Gastroesophageal sphincter (tissue), 4 donors: ENCODE data around the gene VEPH1. TPM values are rescaled to one million over a fixed set of nuclear protein-coding genes. Genes with fewer than 3 reads are reported as not detected.

ENCODE experiments used
- ATAC-seq: fragments of 150-250 bp; one replicate; pipeline ENCODE4 v1.9.1; 2016; ENCODE audit warnings: mild to moderate bottlenecking, moderate library complexity
- H3K27ac ChIP-seq, 4 donors: fragments of 200-600 bp; sonication (generic) in 3 of 4; 1 replicate in 3 of 4; 2 replicates in 1 of 4; pipeline ENCODE4 v1.5.1; 2016 to 2019
- H3K27me3 ChIP-seq: fragments of 200-600 bp; sonication (generic); one replicate; pipeline ENCODE4 v1.5.1; 2019
- H3K36me3 ChIP-seq, 2 donors: fragments of 200-600 bp; sonication (generic); one replicate each; pipeline ENCODE4 v1.5.1; 2019; ENCODE audit warnings: control low read depth in 1 of 2
- H3K4me1 ChIP-seq, 3 donors: fragments of 200-600 bp; sonication (generic); 1 replicate in 2 of 3; 2 replicates in 1 of 3; pipeline ENCODE4 v1.5.1; 2016 to 2019; ENCODE audit warnings: control low read depth in 2 of 3
- H3K4me3 ChIP-seq, 2 donors: fragments of 200-600 bp; sonication (generic); one replicate each; pipeline ENCODE4 v1.5.1; 2019; ENCODE audit warnings: mild to moderate bottlenecking in 1 of 2, moderate library complexity in 1 of 2
- H3K9me3 ChIP-seq, 3 donors: fragments of 200-600 bp; sonication (generic); one replicate each; pipeline ENCODE4 v1.5.1; 2017 to 2019; ENCODE audit warnings: control low read depth in 2 of 3
- EP300 ChIP-seq: sonication (generic); formaldehyde crosslinking; IDR thresholded peaks from one replicate; pipeline ENCODE4 v1.6.1; 2017; ENCODE audit warnings: antibody characterized with exemption, mild to moderate bottlenecking
- POLR2A ChIP-seq, 2 donors: fragments of 450-650 bp; IDR thresholded peaks; one replicate each; pipeline ENCODE4 v1.6.1; 2017; ENCODE audit warnings: antibody characterized with exemption in 2 of 2, mild to moderate bottlenecking in 2 of 2, moderate library complexity in 1 of 2
- POLR2AphosphoS5 ChIP-seq: sonication (generic); formaldehyde crosslinking; IDR thresholded peaks from one replicate; pipeline ENCODE4 v1.6.1; 2017; ENCODE audit warnings: antibody characterized with exemption
- WGBS, 2 donors: methylation state at CpG; one replicate each; pipeline ENCODE4 v1.1.5; 2018; ENCODE audit warnings: low coverage in 1 of 2; 5-methylcytosine and 5-hydroxymethylcytosine counted together
- total RNA-seq, 4 donors: library from RNA; depleted of rRNA; stranded (reverse); fragments of >200 nt; gene quantifications; one replicate each; pipeline ENCODE4 v1.1.0, GENCODE V29; 2016
- TF ChIP-seq, protein P1 (sequence below), 4 experiments: fragments of 200-600 bp in 2 of 4; fragments of 450-650 bp in 2 of 4; sonication (generic) in 1 of 4; IDR thresholded peaks; one replicate each; pipeline ENCODE4 v1.5.1; 2017 to 2019; ENCODE audit warnings: antibody characterized with exemption in 4 of 4, mild to moderate bottlenecking in 2 of 4, moderate library complexity in 2 of 4

The VEPH1 gene
- total RNA-seq, 4 donors from 2014 or later: 0.62 to 2.3 (median 1.7) TPM

- Histone ChIP-seq H3K27ac (no peak overlapping the region), H3K27me3 (no peaks in the 10 kb centered on the region), H3K4me3 (no peak overlapping the region), H3K4me1 (no peaks in the 10 kb centered on the region), H3K9me3 (no peaks in the 10 kb centered on the region), H3K36me3 (no peaks in the 10 kb centered on the region)
- 73 to 100% methylated on average over 1 to 3 of the region's 3 CpGs for WGBS, 2 donors
- TF ChIP-seq POLR2A (IDR thresholded peaks at IDR 0.05): no peak
- TF ChIP-seq, protein P1, sequence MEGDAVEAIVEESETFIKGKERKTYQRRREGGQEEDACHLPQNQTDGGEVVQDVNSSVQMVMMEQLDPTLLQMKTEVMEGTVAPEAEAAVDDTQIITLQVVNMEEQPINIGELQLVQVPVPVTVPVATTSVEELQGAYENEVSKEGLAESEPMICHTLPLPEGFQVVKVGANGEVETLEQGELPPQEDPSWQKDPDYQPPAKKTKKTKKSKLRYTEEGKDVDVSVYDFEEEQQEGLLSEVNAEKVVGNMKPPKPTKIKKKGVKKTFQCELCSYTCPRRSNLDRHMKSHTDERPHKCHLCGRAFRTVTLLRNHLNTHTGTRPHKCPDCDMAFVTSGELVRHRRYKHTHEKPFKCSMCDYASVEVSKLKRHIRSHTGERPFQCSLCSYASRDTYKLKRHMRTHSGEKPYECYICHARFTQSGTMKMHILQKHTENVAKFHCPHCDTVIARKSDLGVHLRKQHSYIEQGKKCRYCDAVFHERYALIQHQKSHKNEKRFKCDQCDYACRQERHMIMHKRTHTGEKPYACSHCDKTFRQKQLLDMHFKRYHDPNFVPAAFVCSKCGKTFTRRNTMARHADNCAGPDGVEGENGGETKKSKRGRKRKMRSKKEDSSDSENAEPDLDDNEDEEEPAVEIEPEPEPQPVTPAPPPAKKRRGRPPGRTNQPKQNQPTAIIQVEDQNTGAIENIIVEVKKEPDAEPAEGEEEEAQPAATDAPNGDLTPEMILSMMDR (IDR thresholded peaks at IDR 0.05): no peak
- TF ChIP-seq POLR2AphosphoS5: no peak
- no peak for TF ChIP-seq EP300
- no peak for ATAC-seq
Measured at GRCh38 chr3:157231071-157231470, 272.1 kb downstream of the VEPH1 start.

GRCh38 chr3:157226173-157226847, 276.9 kb downstream of the VEPH1 start:
- H3K27me3 ChIP-seq: no peaks in the 10 kb centered on the region
- 67 to 87% methylated on average over 1 to 2 of the region's 3 CpGs for WGBS, 2 donors
- no peak overlapping the region for H3K4me3 ChIP-seq
- no peak overlapping the region for H3K27ac ChIP-seq
- no peaks in the 10 kb centered on the region for H3K9me3 ChIP-seq
- no peak for TF ChIP-seq EP300
- TF ChIP-seq POLR2AphosphoS5: no peak
- TF ChIP-seq, protein P1 (IDR thresholded peaks at IDR 0.05): no peak
- TF ChIP-seq POLR2A (IDR thresholded peaks at IDR 0.05): no peak
- no peaks in the 10 kb centered on the region for H3K4me1 ChIP-seq
- no peaks in the 10 kb centered on the region for H3K36me3 ChIP-seq
- no peak for ATAC-seq

DNA sequence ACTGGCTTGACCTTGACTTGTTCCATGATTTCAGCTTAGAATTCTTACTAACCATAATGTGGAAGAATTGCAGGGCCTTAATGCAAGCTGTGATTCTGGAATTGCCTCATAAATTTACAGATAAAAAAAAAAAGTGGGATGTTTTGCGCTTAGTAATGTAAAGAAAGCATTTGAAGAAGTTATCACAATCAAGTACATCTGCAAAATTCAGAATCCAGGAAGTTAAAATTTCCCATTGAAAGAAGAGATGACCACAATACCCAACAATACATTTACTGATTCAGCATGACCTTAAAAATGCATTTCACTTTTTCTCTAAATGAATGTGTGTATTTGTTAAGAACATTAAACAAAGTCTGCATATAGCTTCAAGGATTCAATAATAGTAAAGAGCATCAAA, 278.2 kb downstream of the VEPH1 start:
- Histone ChIP-seq H3K4me1 (no peaks in the 10 kb centered on the region), H3K9me3 (no peaks in the 10 kb centered on the region), H3K27me3 (no peaks in the 10 kb centered on the region), H3K4me3 (no peak overlapping the region), H3K36me3 (no peaks in the 10 kb centered on the region), H3K27ac (no peak overlapping the region)
- 90 to 94% methylated on average over 1 of the region's 1 CpG for WGBS, 2 donors
- ATAC-seq: no peak
- TF ChIP-seq POLR2A (IDR thresholded peaks at IDR 0.05) (no peak), EP300 (no peak), POLR2AphosphoS5 (no peak)
- TF ChIP-seq, protein P1 (IDR thresholded peaks at IDR 0.05): no peak

GRCh38 chr3:157220883-157221282, 282.3 kb downstream of the VEPH1 start:
- 89 to 95% methylated on average over 1 to 2 of the region's 2 CpGs for WGBS, 2 donors
- no peaks in the 10 kb centered on the region for H3K9me3 ChIP-seq
- TF ChIP-seq POLR2AphosphoS5 (no peak), EP300 (no peak)
- ATAC-seq: no peak
- H3K4me1 ChIP-seq: no peaks in the 10 kb centered on the region
- no peaks in the 10 kb centered on the region for H3K27me3 ChIP-seq
- H3K27ac ChIP-seq: no peak overlapping the region
- H3K36me3 ChIP-seq: no peaks in the 10 kb centered on the region
- no peak overlapping the region for H3K4me3 ChIP-seq

- no peak for ATAC-seq
- H3K4me3 ChIP-seq: no peak overlapping the region
- H3K9me3 ChIP-seq: no peaks in the 10 kb centered on the region
- H3K27me3 ChIP-seq: no peaks in the 10 kb centered on the region
- H3K36me3 ChIP-seq: no peaks in the 10 kb centered on the region
- no peaks in the 10 kb centered on the region for H3K4me1 ChIP-seq
- WGBS, 2 donors: 50 to 71% methylated on average over 1 of the region's 1 CpG
- TF ChIP-seq, protein P1 (IDR thresholded peaks at IDR 0.05): no peak
- TF ChIP-seq POLR2A (IDR thresholded peaks at IDR 0.05) (no peak), POLR2AphosphoS5 (no peak), EP300 (no peak)
- no peak overlapping the region for H3K27ac ChIP-seq
Measured at GRCh38 chr3:157220211-157220610, 283.0 kb downstream of the VEPH1 start.
